K562 (cell line): ENCODE measurements around the gene TCF20. TPM values are rescaled to one million over a fixed set of nuclear protein-coding genes. Genes with fewer than 3 reads are reported as not detected.

ENCODE experiments used
- ATAC-seq: fragments of 200-7000 bp; cut with Tn5 transposase; 3 replicates; pipeline ENCODE4 v1.9.1; 2020; ENCODE audit warnings: moderate library complexity
- BruUV-seq: library from RNA; stranded (reverse); fragments of 400-500 nt; replicated peaks from 2 replicates; lab custom pipeline; 2021; lab: Mats Ljungman, UMichigan
- CTCF ChIA-PET: fragments of 300-600 bp; formaldehyde crosslinking; extraction: SDS; loops from one replicate; lab custom pipeline; 2021; ENCODE audit warnings: low intra/inter-chr PET ratio; lab: Yijun Ruan, JAX
- POLR2A ChIA-PET: fragments of 300-600, 350-650 bp; sonication (Branson Sonifier 250); formaldehyde crosslinking; extraction: SDS; loops from one replicate; lab custom pipeline; 2021; ENCODE audit warnings: antibody characterized with exemption, inconsistent platforms; lab: Yijun Ruan, JAX
- DNase-seq, 4 experiments: peaks; one replicate each; pipeline versions ENCODE4 v3.0.0 to v3.0.0-alpha.2; 2011 to 2018; ENCODE audit warnings: low spot score in 3 of 4, mixed read lengths in 3 of 4; ENCODE audit errors: extremely low read depth in 1 of 4
- FAIRE-seq: peaks from 2 replicates; lab custom pipeline; 2011; peaks lifted over from hg19 to GRCh38; lab: Jason Lieb, UNC
- H2AFZ ChIP-seq: 2 replicates; pipeline ENCODE4 v1.6.0; 2011; ENCODE audit warnings: low read depth, low read length, control low read depth, inconsistent platforms
- H3K27ac ChIP-seq: fragments of 200-600 bp; 3 replicates; pipeline ENCODE4 v1.8.0; 2011; ENCODE audit warnings: low read depth, mild to moderate bottlenecking, control low read depth, inconsistent platforms, low read length, moderate library complexity, mixed read lengths; ENCODE audit errors: extremely low read depth
- H3K27me3 ChIP-seq, 2 experiments: fragments of 300-600 bp in 1 of 2; 2 replicates in 1 of 2; 3 replicates in 1 of 2; pipeline versions ENCODE4 v1.6.0 to v1.8.0; 2011; ENCODE audit warnings: inconsistent platforms in 2 of 2, low read length in 2 of 2, mild to moderate bottlenecking in 1 of 2, mixed read lengths in 1 of 2, moderate library complexity in 1 of 2; ENCODE audit not compliant: control insufficient read depth in 2 of 2, insufficient read depth in 2 of 2
- H3K36me3 ChIP-seq: fragments of 300-600 bp; 3 replicates; pipeline ENCODE4 v1.8.0; 2011; ENCODE audit warnings: mild to moderate bottlenecking, low read length, inconsistent platforms; ENCODE audit not compliant: control insufficient read depth, insufficient read depth
- H3K4me1 ChIP-seq, 2 experiments: fragments of 200-600 bp in 1 of 2; replicated peaks in 1 of 2; 2 replicates in 1 of 2; 3 replicates in 1 of 2; pipeline versions ENCODE4 v1.5.1 to v1.8.0; 2011; ENCODE audit warnings: inconsistent platforms in 2 of 2, low read length in 2 of 2, mild to moderate bottlenecking in 1 of 2, mixed read lengths in 1 of 2, moderate library complexity in 1 of 2; ENCODE audit not compliant: control insufficient read depth in 2 of 2, insufficient read depth in 2 of 2
- H3K4me2 ChIP-seq: 2 replicates; pipeline ENCODE4 v1.6.1; 2011; ENCODE audit warnings: low read length, control low read depth, inconsistent platforms, mixed read lengths; ENCODE audit not compliant: insufficient read depth
- H3K4me3 ChIP-seq: fragments of 200-600 bp; sonication (generic), shearing (Covaris generic); 2 replicates; pipeline ENCODE4 v1.5.1; 2016; ENCODE audit warnings: control low read depth, inconsistent platforms
- H3K79me2 ChIP-seq: fragments of 200-600 bp; 3 replicates; pipeline ENCODE4 v1.8.0; 2011; ENCODE audit warnings: low read length, inconsistent platforms; ENCODE audit not compliant: control insufficient read depth, insufficient read depth
- H3K9ac ChIP-seq, 2 experiments: 2 replicates each; pipeline versions ENCODE4 v1.6.0 to v1.6.1; 2011; ENCODE audit warnings: low read depth in 2 of 2, low read length in 2 of 2, control low read depth in 1 of 2, inconsistent platforms in 1 of 2, mild to moderate bottlenecking in 1 of 2, mixed read lengths in 1 of 2; ENCODE audit not compliant: insufficient read depth in 1 of 2
- H3K9me1 ChIP-seq: one replicate; pipeline ENCODE4 v1.6.0; 2011; ENCODE audit warnings: inconsistent platforms, mild to moderate bottlenecking, low read length, moderate library complexity; ENCODE audit not compliant: control insufficient read depth, insufficient read depth
- H3K9me3 ChIP-seq: replicated peaks from 2 replicates; pipeline ENCODE4 v1.5.1; 2011; ENCODE audit warnings: low read depth, low read length, inconsistent platforms; ENCODE audit not compliant: control insufficient read depth, insufficient read depth
- H4K20me1 ChIP-seq: replicated peaks from 2 replicates; pipeline ENCODE4 v1.6.1; 2011; ENCODE audit warnings: low read length, inconsistent platforms, mixed read lengths; ENCODE audit not compliant: control insufficient read depth, insufficient read depth
- ARID1B ChIP-seq: fragments of 450-650 bp; IDR thresholded peaks from 2 replicates; pipeline ENCODE4 v1.6.1; 2016; ENCODE audit warnings: antibody characterized with exemption, mild to moderate bottlenecking, inconsistent platforms
- BRF1 ChIP-seq: IDR thresholded peaks from 3 replicates; pipeline ENCODE4 v1.6.1; 2011; ENCODE audit warnings: borderline replicate concordance, mild to moderate bottlenecking; ENCODE audit not compliant: insufficient read length; ENCODE audit errors: extremely low read depth
- CBX5 ChIP-seq: IDR thresholded peaks from 2 replicates; pipeline ENCODE4 v1.6.1; 2014; ENCODE audit warnings: low read depth, borderline replicate concordance
- CREB3 ChIP-seq: fragments of 450-650 bp; conservative IDR thresholded peaks from 2 replicates; pipeline ENCODE4 v1.6.1; 2016; ENCODE audit warnings: missing genetic modification characterization, low read depth, mild to moderate bottlenecking, missing compliant biosample characterization, moderate library complexity
- GTF2F1 ChIP-seq: IDR thresholded peaks from 2 replicates; pipeline ENCODE4 v1.6.1; 2011; ENCODE audit warnings: low read depth, low read length, improper control_type of control experiment
- MTA1 ChIP-seq: fragments of 450-650 bp; IDR thresholded peaks from 2 replicates; pipeline ENCODE4 v1.6.1; 2017; ENCODE audit warnings: borderline replicate concordance
- MXI1 ChIP-seq: IDR thresholded peaks from 2 replicates; pipeline ENCODE4 v1.6.1; 2011; ENCODE audit warnings: low read depth, mild to moderate bottlenecking, improper control_type of control experiment, low read length
- NR2C1 ChIP-seq, 2 experiments: fragments of 450-650 bp; IDR thresholded peaks; 2 replicates each; pipeline ENCODE4 v1.6.1; 2017; ENCODE audit warnings: mild to moderate bottlenecking in 2 of 2, antibody characterized with exemption in 1 of 2, inconsistent platforms in 1 of 2, missing compliant biosample characterization in 1 of 2, missing genetic modification characterization in 1 of 2
- POLR2AphosphoS2 ChIP-seq: IDR thresholded peaks from 2 replicates; pipeline ENCODE4 v1.6.1; 2012; ENCODE audit warnings: low read length, improper control_type of control experiment
- STAT6 ChIP-seq: sonication (generic); formaldehyde crosslinking; IDR thresholded peaks from 2 replicates; pipeline ENCODE4 v1.8.1; 2023; ENCODE audit warnings: mild to moderate bottlenecking, missing genetic modification reagents
- TAF1 ChIP-seq: IDR thresholded peaks from 2 replicates; pipeline ENCODE4 v1.6.1; 2011; ENCODE audit warnings: mild to moderate bottlenecking, low read length, moderate library complexity; ENCODE audit not compliant: insufficient read depth, control insufficient read depth, severe bottlenecking; ENCODE audit errors: extremely low read depth
- YBX1 ChIP-seq: fragments of 450-650 bp; IDR thresholded peaks from 2 replicates; pipeline ENCODE4 v1.7.1; 2016; ENCODE audit warnings: mild to moderate bottlenecking
- WGBS: fragments of 100-300 bp; shearing (Covaris generic); methylation state at CpG from one replicate; pipeline ENCODE4 v1.1.6; 2016; ENCODE audit warnings: low coverage, mixed read lengths; ENCODE audit not compliant: insufficient coverage; ENCODE audit errors: missing lambda C conversion rate; 5-methylcytosine and 5-hydroxymethylcytosine counted together
- in situ Hi-C: fragments of 300-500 bp; cut with MboI; formaldehyde crosslinking; loops from 4 replicates; pipeline ENCODE4 v1.15.0; 2018; ENCODE audit warnings: inconsistent platforms, mixed read lengths
- intact Hi-C: fragments of 100-400 bp; cut with micrococcal nuclease; formaldehyde crosslinking; loops from 2 replicates; pipeline ENCODE4 v1.14.2; 2022
- polyA plus RNA-seq, 8 experiments: library from polyadenylated mRNA; depleted of rRNA in 4 of 8; stranded (reverse) in 5 of 8; unstranded in 3 of 8; fragments of >200 nt; fragmentation: Nextera tagmentation in 2 of 8; fragmentation: Illumina TruSeq in 1 of 8; extraction: Ambion mirVana in 2 of 8; extraction: Trizol in 1 of 8; gene quantifications; 2 replicates each; pipeline versions ENCODE4 v1.2.1 to v1.2.3, GENCODE V29; 2011 to 2014; ENCODE audit warnings: inconsistent platforms in 1 of 8, missing spikeins in 1 of 8
- total RNA-seq, 7 experiments: library from RNA; depleted of rRNA in 6 of 7; stranded (reverse); fragments of >200 nt in 6 of 7; fragmentation: Illumina TruSeq in 2 of 7; extraction: Trizol in 2 of 7; gene quantifications; 2 replicates each; pipeline versions ENCODE4 v1.2.1 to v1.2.3, GENCODE V29; 2011 to 2021; ENCODE audit warnings: low replicate concordance in 1 of 7
- TF ChIP-seq, protein P1 (sequence below): fragments of 450-650 bp; IDR thresholded peaks from 2 replicates; pipeline ENCODE4 v1.6.1; 2016; ENCODE audit warnings: antibody characterized with exemption

The TCF20 gene
- total and polyA plus RNA-seq, 9 of the 15 experiments (the other 6 are each of a cell fraction or from before 2014, with no cell fraction given): 0.35 to 43.6 (median 17.5) TPM

- Histone ChIP-seq H2AFZ (no peak overlapping the region), H3K4me3 (no peak overlapping the region), H3K9ac (no peak overlapping the region), H3K4me2 (no peak overlapping the region), H3K36me3 (no peaks in the 10 kb centered on the region), H3K4me1 (peaks cover 0 to 12% of the 10 kb centered on the region in 2 experiments; a peak in 4 of 5 replicates), H3K79me2 (peaks cover 63% of the 10 kb centered on the region), H3K9me1 (no peaks in the 10 kb centered on the region), H3K27ac (no peak overlapping the region), H3K27me3 (no peaks in the 10 kb centered on the region), H3K9me3 (0 out of 2 replicates have a peak, but pooled peaks cover 1% of the 10 kb centered on the region), H4K20me1 (peaks cover 9% of the 10 kb centered on the region; the same call in 1 of the 2 replicates)
- DNase-seq (no peak), FAIRE-seq (no peak), ATAC-seq (no peak)
- POLR2A ChIA-PET: interaction anchor here (0.6 to 1.4 kb wide), 2 partner anchors 30 to 34 kb away, joined by 3 read pairs; no protein-coding TSS in a partner anchor
- CTCF ChIA-PET: no interaction called here
- in situ Hi-C loops (no loop called here), intact Hi-C loops (no loop called here)
- 74% methylated on average over 6 of the region's 6 CpGs for WGBS
- no TSS peak for BruUV-seq
- no peak for TF ChIP-seq MXI1
- TF ChIP-seq MTA1: no peak
- no peak for TF ChIP-seq STAT6 (CRISPR knock-in tag)
- no peak for TF ChIP-seq ARID1B
- no peak for TF ChIP-seq TAF1
- no peak for TF ChIP-seq GTF2F1
- TF ChIP-seq POLR2AphosphoS2: no peak
- no peak for TF ChIP-seq BRF1
- TF ChIP-seq CREB3: no peak
- TF ChIP-seq, protein P1, sequence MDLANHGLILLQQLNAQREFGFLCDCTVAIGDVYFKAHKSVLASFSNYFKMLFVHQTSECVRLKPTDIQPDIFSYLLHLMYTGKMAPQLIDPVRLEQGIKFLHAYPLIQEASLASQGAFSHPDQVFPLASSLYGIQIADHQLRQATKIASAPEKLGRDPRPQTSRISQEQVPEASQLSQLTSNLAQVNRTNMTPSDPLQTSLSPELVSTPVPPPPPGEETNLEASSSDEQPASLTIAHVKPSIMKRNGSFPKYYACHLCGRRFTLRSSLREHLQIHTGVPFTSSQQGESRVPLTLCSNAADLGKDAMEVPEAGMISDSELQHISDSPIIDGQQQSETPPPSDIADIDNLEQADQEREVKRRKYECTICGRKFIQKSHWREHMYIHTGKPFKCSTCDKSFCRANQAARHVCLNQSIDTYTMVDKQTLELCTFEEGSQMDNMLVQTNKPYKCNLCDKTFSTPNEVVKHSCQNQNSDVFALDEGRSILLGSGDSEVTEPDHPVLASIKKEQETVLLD: no peak
- no peak for TF ChIP-seq YBX1
- TF ChIP-seq CBX5: no peak
- TF ChIP-seq NR2C1 (IDR thresholded peaks at IDR 0.05): no peak
- TF ChIP-seq NR2C1 (tag; IDR thresholded peaks at IDR 0.05): no peak
Observed at GRCh38 chr22:42229455-42230149, 40.9 kb downstream of the TCF20 start.
